ENCODE results near the gene CTNNBL1.

- TF ChIP-seq SUZ12 (IDR thresholded peaks at IDR 0.05; ENCODE audit: extremely low read depth, insufficient read depth, insufficient read length) = no peak
- no peak for TF ChIP-seq YY1 (IDR thresholded peaks at IDR 0.05; ENCODE audit: insufficient read depth, insufficient read length)
Observed at GRCh38 chr20:37918035-37918434, 224.2 kb downstream of the CTNNBL1 start.

All from NT2/D1 (cell line).